DMS79 treated with DMSO at 0.1 percent for 48 hours (cell line): ENCODE measurements around the gene GARNL3.

ENCODE experiments used
- DNase-seq: peaks from one replicate; lab custom pipeline; 2025; lab: John Stamatoyannopoulos, UW

The GARNL3 gene

GRCh38 chr9:127277770-127278169 lies 13.2 kb downstream of the GARNL3 start:
- DNase-seq = no peak

GRCh38 chr9:127278372-127278771 lies 13.8 kb downstream of the GARNL3 start:
- DNase-seq = no peak

- DNase-seq = no peak
Observed at GRCh38 chr9:127279717-127280285, 15.2 kb downstream of the GARNL3 start.

- DNase-seq = no peak
Observed at GRCh38 chr9:127280880-127281660, 16.5 kb downstream of the GARNL3 start.

GRCh38 chr9:127281891-127282290 lies 17.3 kb downstream of the GARNL3 start:
- DNase-seq = no peak

- DNase-seq = no peak
Observed at GRCh38 chr9:127282611-127283010, 18.0 kb downstream of the GARNL3 start.

GRCh38 chr9:127283135-127283534 lies 18.6 kb downstream of the GARNL3 start:
- DNase-seq = no peak

- peak; percentile 10 for DNase-seq
Observed at GRCh38 chr9:127283917-127284497, 19.4 kb downstream of the GARNL3 start.

- DNase-seq = no peak
Observed at GRCh38 chr9:127285965-127286364, 21.4 kb downstream of the GARNL3 start.

- peak; percentile 4 for DNase-seq
Observed at GRCh38 chr9:127290561-127291065, 26.0 kb downstream of the GARNL3 start.

- DNase-seq = no peak
Observed at GRCh38 chr9:127291246-127291778, 26.7 kb downstream of the GARNL3 start.

- DNase-seq = no peak
Observed at GRCh38 chr9:127292415-127292814, 27.8 kb downstream of the GARNL3 start.

GRCh38 chr9:127293328-127293727 lies 28.8 kb downstream of the GARNL3 start:
- no peak for DNase-seq

GRCh38 chr9:127293767-127294166 lies 29.2 kb downstream of the GARNL3 start:
- DNase-seq = no peak

- DNase-seq = no peak
Observed at GRCh38 chr9:127295005-127295404, 30.4 kb downstream of the GARNL3 start.

GRCh38 chr9:127300886-127301447 lies 36.4 kb downstream of the GARNL3 start:
- no peak for DNase-seq

GRCh38 chr9:127303830-127304229 lies 39.3 kb downstream of the GARNL3 start:
- DNase-seq = no peak

GRCh38 chr9:127305206-127305837 lies 40.7 kb downstream of the GARNL3 start:
- no peak for DNase-seq

- no peak for DNase-seq
Observed at GRCh38 chr9:127305838-127306226, 41.3 kb downstream of the GARNL3 start.

GRCh38 chr9:127307802-127308201 lies 43.2 kb downstream of the GARNL3 start:
- no peak for DNase-seq

- DNase-seq = no peak
Observed at GRCh38 chr9:127308652-127309434, 44.3 kb downstream of the GARNL3 start.
